ENCODE measurements around the gene GALNT12. TPM values are rescaled to one million over a fixed set of nuclear protein-coding genes. Genes with fewer than 3 reads are reported as not detected.

The GALNT12 gene
- 7.0 TPM for polyA plus RNA-seq (2013, experiment 1 of 2)
- polyA plus RNA-seq (2013, experiment 2 of 2) = 6.6 TPM

GRCh38 chr9:98807070-98807813, at the start of gene GALNT12:
Gene GALNT12 (plus strand): TSS chr9:98807670. CDS start chr9:98807699, 29 bp downstream.
- WGBS, 2 experiments (ENCODE audit: insufficient coverage in 2 of 2) = 10 to 14% methylated on average over 33 to 50 of the region's 51 CpGs
- no peak within 1 kb of the TSS for H3K27ac ChIP-seq (ENCODE audit: low read depth, low read length, severe bottlenecking)

GRCh38 chr9:98760231-98760630, 47.2 kb upstream of the GALNT12 start:
- no peak overlapping the region for H3K27ac ChIP-seq (ENCODE audit: low read depth, low read length, severe bottlenecking)
- H3K4me3 ChIP-seq (ENCODE audit: extremely low read depth, insufficient read depth, low read length, poor library complexity, severe bottlenecking) = no peak overlapping the region
- H3K4me1 ChIP-seq (ENCODE audit: control insufficient read depth, insufficient read depth, low read length, poor library complexity, severe bottlenecking) = no peaks in the 10 kb centered on the region
- H3K36me3 ChIP-seq (ENCODE audit: control insufficient read depth, insufficient read depth, low read length) = peaks cover 29% of the 10 kb centered on the region
- H3K9me3 ChIP-seq (ENCODE audit: control insufficient read depth, low read length) = peaks cover 16% of the 10 kb centered on the region

More at GRCh38 chr9:98807070-98807813, at the start of gene GALNT12:
- Histone ChIP-seq H3K9me3 (ENCODE audit: control insufficient read depth, low read length) (no peaks in the 10 kb centered on the region), H3K36me3 (ENCODE audit: control insufficient read depth, insufficient read depth, low read length) (no peaks in the 10 kb centered on the region), H3K4me1 (ENCODE audit: control insufficient read depth, insufficient read depth, low read length, poor library complexity, severe bottlenecking) (peaks cover 14% of the 10 kb centered on the region), H3K4me3 (ENCODE audit: extremely low read depth, insufficient read depth, low read length, poor library complexity, severe bottlenecking) (peak within 1 kb of the TSS; percentile 41)

GRCh38 chr9:98763986-98764745, 43.3 kb upstream of the GALNT12 start:
- 73 to 85% methylated on average over 1 to 2 of the region's 3 CpGs for WGBS, 2 experiments (ENCODE audit: insufficient coverage in 2 of 2)
- H3K4me1 ChIP-seq (ENCODE audit: control insufficient read depth, insufficient read depth, low read length, poor library complexity, severe bottlenecking) = no peaks in the 10 kb centered on the region
- H3K4me3 ChIP-seq (ENCODE audit: extremely low read depth, insufficient read depth, low read length, poor library complexity, severe bottlenecking) = no peak overlapping the region
- H3K9me3 ChIP-seq (ENCODE audit: control insufficient read depth, low read length) = peaks cover 3% of the 10 kb centered on the region
- no peak overlapping the region for H3K27ac ChIP-seq (ENCODE audit: low read depth, low read length, severe bottlenecking)
- H3K36me3 ChIP-seq (ENCODE audit: control insufficient read depth, insufficient read depth, low read length) = peaks cover 20% of the 10 kb centered on the region

- H3K4me1 ChIP-seq (ENCODE audit: control insufficient read depth, insufficient read depth, low read length, poor library complexity, severe bottlenecking) = no peaks in the 10 kb centered on the region
- H3K4me3 ChIP-seq (ENCODE audit: extremely low read depth, insufficient read depth, low read length, poor library complexity, severe bottlenecking) = no peak overlapping the region
- WGBS, 2 experiments (ENCODE audit: insufficient coverage in 2 of 2) = no CpG with 5 or more reads among the region's 1 CpG
- H3K9me3 ChIP-seq (ENCODE audit: control insufficient read depth, low read length) = no peaks in the 10 kb centered on the region
- peaks cover 29% of the 10 kb centered on the region for H3K36me3 ChIP-seq (ENCODE audit: control insufficient read depth, insufficient read depth, low read length)
- no peak overlapping the region for H3K27ac ChIP-seq (ENCODE audit: low read depth, low read length, severe bottlenecking)
Observed at GRCh38 chr9:98765256-98765655, 42.2 kb upstream of the GALNT12 start.

- WGBS, 2 experiments (ENCODE audit: insufficient coverage in 2 of 2) = no CpG with 5 or more reads among the region's 2 CpGs
- no peak overlapping the region for H3K4me3 ChIP-seq (ENCODE audit: extremely low read depth, insufficient read depth, low read length, poor library complexity, severe bottlenecking)
- H3K9me3 ChIP-seq (ENCODE audit: control insufficient read depth, low read length) = no peaks in the 10 kb centered on the region
- H3K36me3 ChIP-seq (ENCODE audit: control insufficient read depth, insufficient read depth, low read length) = peaks cover 41% of the 10 kb centered on the region
- no peak overlapping the region for H3K27ac ChIP-seq (ENCODE audit: low read depth, low read length, severe bottlenecking)
- H3K4me1 ChIP-seq (ENCODE audit: control insufficient read depth, insufficient read depth, low read length, poor library complexity, severe bottlenecking) = no peaks in the 10 kb centered on the region
Observed at GRCh38 chr9:98766586-98766985, 40.9 kb upstream of the GALNT12 start.

- Histone ChIP-seq H3K36me3 (ENCODE audit: control insufficient read depth, insufficient read depth, low read length) (peaks cover 47% of the 10 kb centered on the region), H3K27ac (ENCODE audit: low read depth, low read length, severe bottlenecking) (no peak overlapping the region), H3K4me1 (ENCODE audit: control insufficient read depth, insufficient read depth, low read length, poor library complexity, severe bottlenecking) (no peaks in the 10 kb centered on the region), H3K4me3 (ENCODE audit: extremely low read depth, insufficient read depth, low read length, poor library complexity, severe bottlenecking) (no peak overlapping the region), H3K9me3 (ENCODE audit: control insufficient read depth, low read length) (no peaks in the 10 kb centered on the region)
- WGBS, 2 experiments (ENCODE audit: insufficient coverage in 2 of 2) = 83 to 96% methylated on average over 2 to 3 of the region's 3 CpGs
Observed at GRCh38 chr9:98767196-98767595, 40.3 kb upstream of the GALNT12 start.

GRCh38 chr9:98767915-98768314, 39.6 kb upstream of the GALNT12 start:
- Histone ChIP-seq H3K36me3 (ENCODE audit: control insufficient read depth, insufficient read depth, low read length) (peaks cover 54% of the 10 kb centered on the region), H3K9me3 (ENCODE audit: control insufficient read depth, low read length) (no peaks in the 10 kb centered on the region), H3K27ac (ENCODE audit: low read depth, low read length, severe bottlenecking) (no peak overlapping the region), H3K4me3 (ENCODE audit: extremely low read depth, insufficient read depth, low read length, poor library complexity, severe bottlenecking) (no peak overlapping the region), H3K4me1 (ENCODE audit: control insufficient read depth, insufficient read depth, low read length, poor library complexity, severe bottlenecking) (no peaks in the 10 kb centered on the region)
- WGBS, 2 experiments (ENCODE audit: insufficient coverage in 2 of 2) = 97 to 100% methylated on average over 6 to 7 of the region's 7 CpGs

GRCh38 chr9:98768344-98768743, 39.1 kb upstream of the GALNT12 start:
- Histone ChIP-seq H3K4me3 (ENCODE audit: extremely low read depth, insufficient read depth, low read length, poor library complexity, severe bottlenecking) (no peak overlapping the region), H3K36me3 (ENCODE audit: control insufficient read depth, insufficient read depth, low read length) (peaks cover 59% of the 10 kb centered on the region), H3K27ac (ENCODE audit: low read depth, low read length, severe bottlenecking) (no peak overlapping the region), H3K9me3 (ENCODE audit: control insufficient read depth, low read length) (no peaks in the 10 kb centered on the region), H3K4me1 (ENCODE audit: control insufficient read depth, insufficient read depth, low read length, poor library complexity, severe bottlenecking) (no peaks in the 10 kb centered on the region)
- WGBS, 2 experiments (ENCODE audit: insufficient coverage in 2 of 2) = 95 to 97% methylated on average over 9 of the region's 9 CpGs

- WGBS, 2 experiments (ENCODE audit: insufficient coverage in 2 of 2) = 89 to 94% methylated on average over 9 to 10 of the region's 10 CpGs
- Histone ChIP-seq H3K4me3 (ENCODE audit: extremely low read depth, insufficient read depth, low read length, poor library complexity, severe bottlenecking) (no peak overlapping the region), H3K4me1 (ENCODE audit: control insufficient read depth, insufficient read depth, low read length, poor library complexity, severe bottlenecking) (no peaks in the 10 kb centered on the region), H3K36me3 (ENCODE audit: control insufficient read depth, insufficient read depth, low read length) (peaks cover 69% of the 10 kb centered on the region), H3K9me3 (ENCODE audit: control insufficient read depth, low read length) (no peaks in the 10 kb centered on the region), H3K27ac (ENCODE audit: low read depth, low read length, severe bottlenecking) (no peak overlapping the region)
Observed at GRCh38 chr9:98770717-98771116, 36.8 kb upstream of the GALNT12 start.

- Histone ChIP-seq H3K4me3 (ENCODE audit: extremely low read depth, insufficient read depth, low read length, poor library complexity, severe bottlenecking) (no peak overlapping the region), H3K9me3 (ENCODE audit: control insufficient read depth, low read length) (no peaks in the 10 kb centered on the region), H3K27ac (ENCODE audit: low read depth, low read length, severe bottlenecking) (no peak overlapping the region), H3K36me3 (ENCODE audit: control insufficient read depth, insufficient read depth, low read length) (peaks cover 69% of the 10 kb centered on the region), H3K4me1 (ENCODE audit: control insufficient read depth, insufficient read depth, low read length, poor library complexity, severe bottlenecking) (no peaks in the 10 kb centered on the region)
- 92 to 95% methylated on average over 11 to 14 of the region's 15 CpGs for WGBS, 2 experiments (ENCODE audit: insufficient coverage in 2 of 2)
Observed at GRCh38 chr9:98771209-98771874, 36.1 kb upstream of the GALNT12 start.
